Aorta (tissue), 5 donors: ENCODE data around the gene TEFM. TPM values are rescaled to one million over a fixed set of nuclear protein-coding genes. Genes with fewer than 3 reads are reported as not detected.
A peak's percentile ranks its signal among the peaks of the same experiment; 100 is the strongest.
"Not testable (repeated sequence)": the region's sequence is repeated elsewhere in the genome, so short reads cannot be mapped to it uniquely, and the experiment has no call there.

Experiments
- ATAC-seq: fragments of 200-7000 bp; cut with Tn5 transposase; one replicate; pipeline ENCODE4 v1.9.1; 2022; ENCODE audit warnings: moderate library complexity; ENCODE audit not compliant: low FRiP score
- DNase-seq, 2 donors: peaks; one replicate each; pipeline ENCODE4 v3.0.0-alpha.2; 2020
- H3K27ac ChIP-seq, 2 donors: one replicate each; pipeline ENCODE4 v1.5.1; 2013; ENCODE audit warnings: low read length in 2 of 2, mild to moderate bottlenecking in 2 of 2, moderate library complexity in 2 of 2, control low read depth in 1 of 2, inconsistent platforms in 1 of 2, low read depth in 1 of 2
- H3K27me3 ChIP-seq, 2 donors: one replicate each; pipeline ENCODE4 v1.6.1; 2013; ENCODE audit warnings: control low read depth in 1 of 2, low read length in 1 of 2, mild to moderate bottlenecking in 1 of 2, moderate library complexity in 1 of 2; ENCODE audit not compliant: insufficient read depth in 2 of 2, control insufficient read depth in 1 of 2
- H3K36me3 ChIP-seq, 2 donors: one replicate each; pipeline ENCODE4 v1.6.1; 2013; ENCODE audit warnings: control low read depth in 1 of 2, low read length in 1 of 2, mild to moderate bottlenecking in 1 of 2; ENCODE audit not compliant: insufficient read depth in 2 of 2, control insufficient read depth in 1 of 2
- H3K4me1 ChIP-seq, 2 donors: one replicate each; pipeline ENCODE4 v1.6.1; 2013; ENCODE audit warnings: low read length in 2 of 2, control low read depth in 1 of 2, mild to moderate bottlenecking in 1 of 2, moderate library complexity in 1 of 2; ENCODE audit not compliant: insufficient read depth in 2 of 2, control insufficient read depth in 1 of 2
- H3K4me3 ChIP-seq, 2 donors: one replicate each; pipeline ENCODE4 v1.5.1; 2013; ENCODE audit warnings: low read length in 2 of 2, control low read depth in 1 of 2, mild to moderate bottlenecking in 1 of 2
- H3K9me3 ChIP-seq: one replicate; pipeline ENCODE4 v1.6.1; 2013; ENCODE audit warnings: mild to moderate bottlenecking, low read length; ENCODE audit not compliant: control insufficient read depth
- WGBS, 2 donors: extraction: QIAGEN DNeasy Blood & Tissue Kit; methylation state at CpG; one replicate each; pipeline ENCODE4 v1.1.7; 2013; 5-methylcytosine and 5-hydroxymethylcytosine counted together
- intact Hi-C, 2 donors: fragments of 100-400 bp; cut with DNase I; formaldehyde crosslinking; loops; one replicate each; pipeline versions ENCODE4 v1.14.2 to v1.15.0; 2022
- polyA plus RNA-seq, 2 donors: library from polyadenylated mRNA; stranded (reverse); fragments of 200-250 nt; gene quantifications; one replicate each; pipeline ENCODE4 v1.2.3, GENCODE V29; 2013
- total RNA-seq, 2 donors: library from RNA; stranded (reverse); fragmentation: NEBNext Ultra II Directional; extraction: Animal tissue kit (Norgen Biotek cat#: 25700); gene quantifications; one replicate each; pipeline ENCODE4 v1.2.1, GENCODE V29; 2021
- donor health status: healthy with polysubstance abuse.
- donor health status: Bipolar disorder and iron deficiency.
- donor health status: DM: no; HTN: no; CAD: no.
- donor health status: DM: no; HTN: no; CAD: no.
- donor health status: DM: yes; HTN: yes; CAD: no.

TEFM gene
- total and polyA plus RNA-seq, 4 donors: 11.4 to 15.8 (median 12.6) TPM

GRCh38 chr17:30910151-30910550 is 4.1 kb upstream of the TEFM start:
- H3K4me1 ChIP-seq, H3K27ac ChIP-seq, H3K4me3 ChIP-seq, ATAC-seq, H3K36me3 ChIP-seq, DNase-seq, H3K27me3 ChIP-seq, H3K9me3 ChIP-seq, intact Hi-C loops: not testable (repeated sequence)
- WGBS, 2 donors: 92 to 93% methylated on average over 7 of the region's 7 CpGs

DNA sequence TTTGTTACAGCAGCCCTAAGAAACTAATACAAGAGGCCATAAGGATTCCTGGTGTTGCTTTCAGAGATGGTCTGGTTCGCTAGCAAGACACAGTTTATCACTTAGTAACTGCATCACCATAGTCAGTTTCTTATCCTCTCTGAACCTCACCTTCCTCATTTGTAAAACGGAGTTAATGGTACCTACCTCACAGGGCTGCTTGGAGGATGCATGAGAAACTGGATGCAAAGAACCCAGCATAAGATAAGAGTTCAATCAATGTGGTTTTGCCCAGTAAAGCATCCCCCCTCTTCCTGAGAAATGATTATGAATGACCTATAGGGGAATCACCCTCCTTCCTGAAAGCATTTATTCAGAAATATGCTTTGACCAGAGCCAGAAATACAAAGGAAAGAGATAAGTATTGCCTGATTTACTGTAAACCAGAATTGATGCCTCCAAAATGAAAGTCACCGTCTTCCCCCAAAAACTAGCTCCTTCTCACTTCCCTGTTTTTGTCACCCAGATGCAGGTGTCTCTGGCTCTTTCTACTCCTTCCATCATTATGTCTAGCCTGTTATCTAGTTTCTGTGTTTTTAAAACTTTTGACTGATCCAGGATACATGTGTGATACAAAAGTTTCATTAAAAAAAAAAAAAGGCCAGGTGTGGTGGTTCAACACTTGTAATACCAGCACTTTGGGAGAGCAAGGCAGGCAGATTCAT is 2.8 kb upstream of the TEFM start:
- Histone ChIP-seq H3K4me1 (no peaks in the 10 kb centered on the region), H3K27me3 (no peaks in the 10 kb centered on the region), H3K36me3 (no peaks in the 10 kb centered on the region), H3K27ac (no peak overlapping the region), H3K4me3 (no peak overlapping the region), H3K9me3 (no peaks in the 10 kb centered on the region)
- ATAC-seq (no peak), DNase-seq (no peak)
- 88 to 91% methylated on average over 3 of the region's 3 CpGs for WGBS, 2 donors
- intact Hi-C loops: loop anchor here in 1 of 2 donors (10.0 kb wide), 2 partner anchors 186 to 306 kb away; partner anchors contain the start of gene NF1

DNA sequence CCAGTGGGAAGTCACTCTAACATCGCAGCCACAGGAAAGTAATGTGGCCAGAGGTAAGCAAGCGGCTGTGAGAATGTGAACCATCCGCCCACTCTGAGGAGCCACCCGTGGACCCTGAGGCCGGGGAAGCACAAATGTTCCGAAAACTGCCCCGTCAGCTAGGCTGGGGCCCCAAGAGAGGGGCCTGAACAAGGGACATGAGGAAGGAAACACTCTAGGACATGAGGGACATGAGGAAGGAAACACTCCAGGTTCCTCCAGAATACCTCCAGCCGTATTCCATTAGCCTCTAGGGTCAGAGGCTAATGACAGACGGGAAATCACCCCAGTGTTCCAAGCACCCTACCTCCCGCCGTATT is 317 bp downstream of the TEFM start:
- ATAC-seq (peak; percentile 65), DNase-seq (peak in 1 of 2 donors; percentile 64)
- WGBS, 2 donors: 0% methylated on average over 11 of the region's 11 CpGs
- Histone ChIP-seq H3K4me3 (peak overlapping the region; percentile 75 to 83), H3K4me1 (no peaks in the 10 kb centered on the region), H3K27me3 (no peaks in the 10 kb centered on the region), H3K9me3 (no peaks in the 10 kb centered on the region), H3K27ac (no peak overlapping the region), H3K36me3 (no peaks in the 10 kb centered on the region)
- intact Hi-C loops: loop anchor here (2.0 to 10.0 kb wide), 3 partner anchors 65 to 309 kb away; partner anchors contain the start of genes RNF135 (in 2 of the 2) and NF1 (in 1 of the 2)

DNA sequence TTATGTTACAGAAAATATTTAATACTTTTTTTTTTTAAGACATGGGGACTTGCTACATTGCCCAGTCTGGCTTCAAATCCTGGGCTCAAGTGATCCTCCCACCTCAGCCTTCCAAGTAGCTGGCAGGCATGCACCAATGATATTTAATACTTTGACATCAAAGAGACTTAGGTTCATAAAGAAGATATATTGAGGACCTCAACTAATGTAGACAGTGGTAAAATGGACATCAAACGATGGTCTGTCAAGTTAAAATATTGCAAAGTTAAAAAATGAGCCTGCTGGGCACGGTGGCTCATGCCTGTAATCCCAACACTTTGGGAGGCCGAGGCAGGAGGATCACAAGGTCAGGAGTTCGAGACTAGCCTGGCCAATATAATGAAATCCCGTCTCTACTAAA is 8.7 kb downstream of the TEFM start:
- Histone ChIP-seq H3K4me1 (no peaks in the 10 kb centered on the region), H3K9me3 (no peaks in the 10 kb centered on the region), H3K27me3 (no peaks in the 10 kb centered on the region), H3K4me3 (no peak overlapping the region), H3K27ac (no peak overlapping the region), H3K36me3 (peaks cover 0 to 1% of the 10 kb centered on the region in 2 donors)
- ATAC-seq (no peak), DNase-seq (no peak)
- 89 to 91% methylated on average over 5 of the region's 5 CpGs for WGBS, 2 donors
- intact Hi-C loops: no loop called here

- ATAC-seq: no peak
Observed at GRCh38 chr17:30894236-30894635, 11.8 kb downstream of the TEFM start.

DNA sequence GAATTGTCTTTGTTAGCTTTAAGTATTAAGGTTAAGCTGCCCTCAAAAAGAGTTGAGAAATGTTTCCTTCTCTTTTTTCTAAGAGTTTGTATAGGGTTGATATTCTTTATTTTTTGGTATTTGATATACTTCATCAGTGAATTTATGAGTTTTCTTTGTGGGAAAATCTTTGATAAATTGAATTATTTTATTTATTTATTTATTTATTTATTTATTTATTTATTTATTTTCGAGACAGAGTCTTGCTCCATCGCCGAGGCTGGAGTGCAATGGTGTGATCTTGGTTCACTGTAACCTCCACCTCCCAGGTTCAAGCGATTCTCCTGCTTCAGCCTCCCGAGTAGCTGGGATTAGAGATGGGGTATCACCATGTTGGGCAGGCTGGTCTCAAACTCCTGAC is 19.9 kb downstream of the TEFM start:
- 93 to 95% methylated on average over 5 of the region's 5 CpGs for WGBS, 2 donors
- Histone ChIP-seq H3K27ac (no peak overlapping the region), H3K4me1 (no peaks in the 10 kb centered on the region), H3K36me3 (no peaks in the 10 kb centered on the region), H3K4me3 (no peak overlapping the region), H3K9me3 (no peaks in the 10 kb centered on the region), H3K27me3 (no peaks in the 10 kb centered on the region)
- intact Hi-C loops: no loop called here
- no peak for ATAC-seq
- peak in 1 of 2 donors; percentile 19 for DNase-seq

More at GRCh38 chr17:30894236-30894635, 11.8 kb downstream of the TEFM start:
- Histone ChIP-seq H3K4me3 (no peak overlapping the region), H3K27ac (no peak overlapping the region), H3K9me3 (no peaks in the 10 kb centered on the region), H3K27me3 (no peaks in the 10 kb centered on the region), H3K4me1 (no peaks in the 10 kb centered on the region), H3K36me3 (peaks cover 0 to under 1% of the 10 kb centered on the region in 2 donors)
- WGBS, 2 donors: 91% methylated on average over 3 of the region's 3 CpGs
- DNase-seq: no peak
- intact Hi-C loops: no loop called here

DNA sequence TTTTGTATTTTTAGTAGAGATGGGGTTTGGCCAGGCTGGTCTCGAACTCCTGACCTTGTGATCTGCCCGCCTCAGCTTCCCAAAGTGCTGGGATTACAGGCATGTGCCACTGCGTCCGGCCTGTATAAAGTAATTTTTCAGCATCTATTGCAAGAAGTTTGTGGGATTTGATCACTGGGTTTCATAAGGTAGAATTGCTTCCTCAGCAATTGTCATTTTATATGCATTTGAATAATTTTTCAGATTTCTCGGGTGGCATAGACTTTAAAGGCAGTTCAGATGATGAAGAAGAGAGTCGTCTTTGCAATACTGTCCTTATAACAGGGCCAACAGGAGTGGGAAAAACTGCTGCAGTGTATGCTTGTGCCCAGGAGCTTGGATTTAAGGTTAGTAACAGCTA is 37.0 kb downstream of the TEFM start:
- H3K4me1 ChIP-seq: no peaks in the 10 kb centered on the region
- no peaks in the 10 kb centered on the region for H3K27me3 ChIP-seq
- no peaks in the 10 kb centered on the region for H3K36me3 ChIP-seq
- intact Hi-C loops: no loop called here
- 95 to 96% methylated on average over 6 of the region's 6 CpGs for WGBS, 2 donors
- H3K4me3 ChIP-seq: no peak overlapping the region
- no peaks in the 10 kb centered on the region for H3K9me3 ChIP-seq
- ATAC-seq: no peak
- no peak overlapping the region for H3K27ac ChIP-seq
- no peak for DNase-seq

GRCh38 chr17:30864636-30865035 is 41.4 kb downstream of the TEFM start:
- Histone ChIP-seq H3K27me3 (no peaks in the 10 kb centered on the region), H3K27ac (no peak overlapping the region), H3K4me1 (no peaks in the 10 kb centered on the region), H3K36me3 (no peaks in the 10 kb centered on the region), H3K4me3 (no peak overlapping the region), H3K9me3 (no peaks in the 10 kb centered on the region)
- DNase-seq (no peak), ATAC-seq (no peak)
- 94 to 100% methylated on average over 1 of the region's 1 CpG for WGBS, 2 donors
- intact Hi-C loops: no loop called here

GRCh38 chr17:30858556-30859250 is 47.3 kb downstream of the TEFM start:
- Histone ChIP-seq H3K4me1 (no peaks in the 10 kb centered on the region), H3K9me3 (no peaks in the 10 kb centered on the region), H3K4me3 (no peak overlapping the region), H3K27me3 (no peaks in the 10 kb centered on the region), H3K27ac (no peak overlapping the region), H3K36me3 (no peaks in the 10 kb centered on the region)
- ATAC-seq (no peak), DNase-seq (no peak)
- WGBS, 2 donors: 93 to 94% methylated on average over 9 of the region's 9 CpGs
- intact Hi-C loops: no loop called here
